Mesendoderm (in vitro differentiated cells): ENCODE measurements around the gene LPAR1.
"Not testable (repeated sequence)": the region's sequence is repeated elsewhere in the genome, so short reads cannot be mapped to it uniquely, and the experiment has no call there.

Experiments
- DNase-seq: peaks from one replicate; pipeline ENCODE4 v3.0.0; 2013
- H2AK5ac ChIP-seq: 2 replicates; pipeline ENCODE4 v1.6.1; 2013; ENCODE audit warnings: low read length, inconsistent platforms
- H2BK120ac ChIP-seq: 2 replicates; pipeline ENCODE4 v1.6.1; 2013; ENCODE audit warnings: low read depth, mild to moderate bottlenecking, low read length, moderate library complexity, mixed read lengths
- H2BK15ac ChIP-seq: replicated peaks from 2 replicates; pipeline ENCODE4 v1.6.1; 2013; ENCODE audit warnings: low read depth, mild to moderate bottlenecking, moderate library complexity
- H2BK5ac ChIP-seq: 2 replicates; pipeline ENCODE4 v1.6.1; 2013; ENCODE audit warnings: low read length, inconsistent platforms
- H3K18ac ChIP-seq: 2 replicates; pipeline ENCODE4 v1.6.1; 2013; ENCODE audit warnings: mild to moderate bottlenecking, low read length, mixed read lengths
- H3K23ac ChIP-seq: one replicate; pipeline ENCODE4 v1.6.1; 2013; ENCODE audit warnings: low read length
- H3K27ac ChIP-seq: 2 replicates; pipeline ENCODE4 v1.5.1; 2013; ENCODE audit warnings: low read depth, mild to moderate bottlenecking, inconsistent platforms, low read length, moderate library complexity
- H3K27me3 ChIP-seq: 2 replicates; pipeline ENCODE4 v1.6.1; 2013; ENCODE audit warnings: low read length, control low read depth, mild to moderate bottlenecking, inconsistent platforms; ENCODE audit not compliant: insufficient read depth, poor library complexity
- H3K36me3 ChIP-seq: 2 replicates; pipeline ENCODE4 v1.6.1; 2013; ENCODE audit warnings: low read length, inconsistent platforms; ENCODE audit not compliant: control insufficient read depth, insufficient read depth
- H3K4ac ChIP-seq: one replicate; pipeline ENCODE4 v1.6.1; 2013; ENCODE audit warnings: low read depth, mild to moderate bottlenecking, low read length, moderate library complexity
- H3K4me1 ChIP-seq: 2 replicates; pipeline ENCODE4 v1.6.1; 2013; ENCODE audit warnings: low read depth, low read length, inconsistent platforms; ENCODE audit not compliant: control insufficient read depth
- H3K4me2 ChIP-seq: 2 replicates; pipeline ENCODE4 v1.6.1; 2013; ENCODE audit warnings: low read length
- H3K4me3 ChIP-seq: 2 replicates; pipeline ENCODE4 v1.5.1; 2013; ENCODE audit warnings: mild to moderate bottlenecking, low read length
- H3K56ac ChIP-seq: one replicate; pipeline ENCODE4 v1.6.1; 2013; ENCODE audit warnings: low read length
- H3K79me1 ChIP-seq: 2 replicates; pipeline ENCODE4 v1.6.1; 2013; ENCODE audit warnings: low read length, inconsistent platforms
- H3K79me2 ChIP-seq: 2 replicates; pipeline ENCODE4 v1.6.1; 2013; ENCODE audit warnings: mild to moderate bottlenecking, low read length; ENCODE audit not compliant: control insufficient read depth, insufficient read depth
- H3K9ac ChIP-seq: 2 replicates; pipeline ENCODE4 v1.6.1; 2013; ENCODE audit warnings: low read length, inconsistent platforms
- H4K5ac ChIP-seq: one replicate; pipeline ENCODE4 v1.6.1; 2013; ENCODE audit warnings: low read length
- H4K8ac ChIP-seq: one replicate; pipeline ENCODE4 v1.6.1; 2013; ENCODE audit warnings: low read depth, mild to moderate bottlenecking, control low read depth, low read length, moderate library complexity
- WGBS: extraction: QIAGEN DNeasy Blood & Tissue Kit; methylation state at CpG from one replicate; pipeline ENCODE4 v1.1.7; 2013; ENCODE audit warnings: low lambda C conversion rate, missing lambda C conversion rate; ENCODE audit not compliant: insufficient coverage; ENCODE audit errors: extremely low coverage; 5-methylcytosine and 5-hydroxymethylcytosine counted together

LPAR1 gene

DNA sequence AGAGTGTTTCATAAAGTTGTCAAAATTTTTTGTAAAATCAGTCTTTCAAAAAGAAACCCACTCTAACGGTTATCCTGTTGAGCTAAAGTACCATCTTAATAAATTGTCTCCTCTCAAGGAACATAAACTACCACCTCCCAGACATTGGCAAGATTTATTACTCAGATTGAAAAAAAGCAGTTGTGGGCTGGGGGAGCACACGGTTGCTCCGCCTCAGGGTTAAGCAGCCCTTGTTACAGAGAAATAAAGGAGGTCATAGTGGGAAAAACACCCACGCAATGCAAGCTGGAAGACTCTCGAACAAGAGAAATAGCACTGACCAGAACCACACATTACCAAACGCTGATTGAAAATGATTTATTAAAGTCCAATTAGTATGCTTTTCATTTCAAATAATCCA is 165.3 kb downstream of the LPAR1 start:
- Histone ChIP-seq H2BK120ac (no peak overlapping the region), H3K18ac (no peak overlapping the region), H3K4ac (no peak overlapping the region), H3K79me1 (no peaks in the 10 kb centered on the region), H3K9ac (no peak overlapping the region), H3K27me3 (no peaks in the 10 kb centered on the region), H3K79me2 (no peaks in the 10 kb centered on the region), H3K36me3 (no peaks in the 10 kb centered on the region), H3K4me3 (no peak overlapping the region), H3K23ac (no peak overlapping the region), H4K5ac (no peak overlapping the region), H4K8ac (no peak overlapping the region), H3K56ac (no peak overlapping the region), H3K4me1 (no peaks in the 10 kb centered on the region), H2AK5ac (no peak overlapping the region), H3K4me2 (no peak overlapping the region), H2BK15ac (no peak overlapping the region), H2BK5ac (no peak overlapping the region), H3K27ac (no peak overlapping the region)
- no CpG with 5 or more reads among the region's 6 CpGs for WGBS
- DNase-seq = no peak

GRCh38 chr9:110871736-110872135 is 166.5 kb downstream of the LPAR1 start:
- no peak overlapping the region for H3K18ac ChIP-seq
- DNase-seq = no peak
- H4K8ac ChIP-seq = no peak overlapping the region
- no peak overlapping the region for H2BK120ac ChIP-seq
- no peak overlapping the region for H3K4me2 ChIP-seq
- no peak overlapping the region for H3K23ac ChIP-seq
- no peak overlapping the region for H4K5ac ChIP-seq
- no peaks in the 10 kb centered on the region for H3K79me1 ChIP-seq
- no peaks in the 10 kb centered on the region for H3K36me3 ChIP-seq
- H2BK15ac ChIP-seq = no peak overlapping the region
- H2AK5ac ChIP-seq = no peak overlapping the region
- no peaks in the 10 kb centered on the region for H3K27me3 ChIP-seq
- no peak overlapping the region for H3K9ac ChIP-seq
- H3K4ac ChIP-seq = no peak overlapping the region
- peaks cover 2% of the 10 kb centered on the region for H3K4me1 ChIP-seq
- no peak overlapping the region for H3K56ac ChIP-seq
- no peak overlapping the region for H2BK5ac ChIP-seq
- H3K4me3 ChIP-seq = no peak overlapping the region
- no peak overlapping the region for H3K27ac ChIP-seq
- WGBS = no CpG with 5 or more reads among the region's 1 CpG
- H3K79me2 ChIP-seq = no peaks in the 10 kb centered on the region

DNA sequence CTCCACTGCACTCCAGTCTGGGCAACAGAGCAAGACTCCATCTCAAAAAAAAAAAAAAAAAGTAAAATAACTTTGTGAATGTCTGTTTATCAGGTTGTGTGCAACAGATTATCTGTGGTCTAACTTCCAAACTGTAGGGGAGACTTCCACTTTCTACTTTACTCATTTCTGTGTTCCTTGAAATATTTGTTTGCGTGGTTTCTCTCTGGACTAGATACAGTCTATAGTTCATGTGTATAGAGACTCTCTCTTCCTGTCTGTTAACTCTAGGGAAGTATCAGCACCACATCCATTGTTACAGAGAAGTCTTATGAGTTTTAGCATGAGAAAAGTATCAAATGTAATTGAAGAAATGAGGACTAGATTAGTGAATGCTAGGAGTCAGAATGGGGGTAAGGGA is 168.3 kb downstream of the LPAR1 start:
- H4K5ac ChIP-seq = no peak overlapping the region
- H4K8ac ChIP-seq = no peak overlapping the region
- no peaks in the 10 kb centered on the region for H3K79me2 ChIP-seq
- no peaks in the 10 kb centered on the region for H3K36me3 ChIP-seq
- no peak overlapping the region for H3K23ac ChIP-seq
- H3K4me3 ChIP-seq = no peak overlapping the region
- H3K56ac ChIP-seq = no peak overlapping the region
- no peaks in the 10 kb centered on the region for H3K27me3 ChIP-seq
- H3K4ac ChIP-seq = no peak overlapping the region
- no peak overlapping the region for H2BK5ac ChIP-seq
- H3K27ac ChIP-seq = no peak overlapping the region
- no peak overlapping the region for H3K9ac ChIP-seq
- H3K4me2 ChIP-seq = no peak overlapping the region
- H3K79me1 ChIP-seq = no peaks in the 10 kb centered on the region
- H3K18ac ChIP-seq = no peak overlapping the region
- no peak overlapping the region for H2BK15ac ChIP-seq
- DNase-seq = no peak
- WGBS = no CpG with 5 or more reads among the region's 1 CpG
- H2BK120ac ChIP-seq = no peak overlapping the region
- H2AK5ac ChIP-seq = no peak overlapping the region
- peaks cover 2% of the 10 kb centered on the region for H3K4me1 ChIP-seq

DNA sequence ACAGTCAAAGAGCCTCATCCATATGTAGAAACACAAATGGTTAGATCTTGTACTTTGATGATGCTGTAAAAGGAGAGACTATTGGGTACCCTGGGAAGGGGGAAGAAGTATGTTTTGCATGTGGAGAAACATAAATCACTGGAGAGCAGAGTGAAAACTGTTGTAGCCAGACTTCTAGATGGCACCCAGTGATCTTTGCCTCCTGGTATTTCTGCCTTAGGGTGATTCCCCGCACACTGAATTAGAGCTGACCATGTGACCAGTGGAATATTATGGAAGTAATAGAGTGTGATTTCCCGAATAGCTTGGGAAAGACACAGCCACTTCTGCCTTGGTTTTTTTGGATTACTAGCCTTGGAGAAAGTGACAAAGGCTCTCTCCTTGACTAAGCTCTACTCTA is 174.3 kb downstream of the LPAR1 start:
- H3K4me1 ChIP-seq = peaks cover 2% of the 10 kb centered on the region
- no peak for DNase-seq
- no peak overlapping the region for H3K4me3 ChIP-seq
- WGBS = no CpG with 5 or more reads among the region's 2 CpGs
- H2BK15ac ChIP-seq = no peak overlapping the region
- H3K4ac ChIP-seq = no peak overlapping the region
- H2BK5ac ChIP-seq = no peak overlapping the region
- H3K56ac ChIP-seq = no peak overlapping the region
- H3K27me3 ChIP-seq = no peaks in the 10 kb centered on the region
- no peak overlapping the region for H4K8ac ChIP-seq
- H2AK5ac ChIP-seq = no peak overlapping the region
- no peaks in the 10 kb centered on the region for H3K36me3 ChIP-seq
- no peak overlapping the region for H2BK120ac ChIP-seq
- H3K4me2 ChIP-seq = no peak overlapping the region
- H3K18ac ChIP-seq = no peak overlapping the region
- H3K79me1 ChIP-seq = no peaks in the 10 kb centered on the region
- no peak overlapping the region for H3K9ac ChIP-seq
- no peaks in the 10 kb centered on the region for H3K79me2 ChIP-seq
- no peak overlapping the region for H3K27ac ChIP-seq
- no peak overlapping the region for H4K5ac ChIP-seq
- no peak overlapping the region for H3K23ac ChIP-seq

- H3K4ac ChIP-seq, H4K5ac ChIP-seq, H3K56ac ChIP-seq, H3K18ac ChIP-seq, H3K27me3 ChIP-seq, H3K23ac ChIP-seq, DNase-seq, H3K79me1 ChIP-seq, H3K4me1 ChIP-seq, H2BK5ac ChIP-seq, H3K79me2 ChIP-seq, H3K36me3 ChIP-seq, H2BK15ac ChIP-seq, H3K27ac ChIP-seq, H4K8ac ChIP-seq, H3K9ac ChIP-seq, H3K4me3 ChIP-seq, H2AK5ac ChIP-seq, H2BK120ac ChIP-seq, H3K4me2 ChIP-seq: not testable (repeated sequence)
- WGBS = no CpG with 5 or more reads among the region's 4 CpGs
Measured at GRCh38 chr9:110861370-110862110, 176.7 kb downstream of the LPAR1 start.

- no peak overlapping the region for H2BK120ac ChIP-seq
- no peaks in the 10 kb centered on the region for H3K27me3 ChIP-seq
- H3K9ac ChIP-seq = no peak overlapping the region
- no peak overlapping the region for H3K56ac ChIP-seq
- no peak overlapping the region for H3K27ac ChIP-seq
- 100% methylated on average over 1 of the region's 3 CpGs for WGBS
- no peaks in the 10 kb centered on the region for H3K79me1 ChIP-seq
- H2AK5ac ChIP-seq = no peak overlapping the region
- no peak overlapping the region for H3K4me2 ChIP-seq
- no peak overlapping the region for H3K18ac ChIP-seq
- H3K4me3 ChIP-seq = no peak overlapping the region
- H3K23ac ChIP-seq = no peak overlapping the region
- H4K5ac ChIP-seq = no peak overlapping the region
- no peak overlapping the region for H2BK15ac ChIP-seq
- H3K4me1 ChIP-seq = no peaks in the 10 kb centered on the region
- H2BK5ac ChIP-seq = no peak overlapping the region
- H3K36me3 ChIP-seq = no peaks in the 10 kb centered on the region
- no peaks in the 10 kb centered on the region for H3K79me2 ChIP-seq
- H4K8ac ChIP-seq = no peak overlapping the region
- DNase-seq = no peak
- H3K4ac ChIP-seq = no peak overlapping the region
Measured at GRCh38 chr9:110856772-110857171, 181.5 kb downstream of the LPAR1 start.
